GM12873 (cell line): ENCODE data around the gene TOGARAM2.

Experiments
- CTCF ChIP-seq: IDR thresholded peaks from 2 replicates; pipeline ENCODE4 v1.5.1; 2012; ENCODE audit warnings: low read depth, mild to moderate bottlenecking, moderate library complexity, low read length, control low read depth; ENCODE audit not compliant: insufficient read depth; ENCODE audit errors: missing control alignments

The TOGARAM2 gene

DNA sequence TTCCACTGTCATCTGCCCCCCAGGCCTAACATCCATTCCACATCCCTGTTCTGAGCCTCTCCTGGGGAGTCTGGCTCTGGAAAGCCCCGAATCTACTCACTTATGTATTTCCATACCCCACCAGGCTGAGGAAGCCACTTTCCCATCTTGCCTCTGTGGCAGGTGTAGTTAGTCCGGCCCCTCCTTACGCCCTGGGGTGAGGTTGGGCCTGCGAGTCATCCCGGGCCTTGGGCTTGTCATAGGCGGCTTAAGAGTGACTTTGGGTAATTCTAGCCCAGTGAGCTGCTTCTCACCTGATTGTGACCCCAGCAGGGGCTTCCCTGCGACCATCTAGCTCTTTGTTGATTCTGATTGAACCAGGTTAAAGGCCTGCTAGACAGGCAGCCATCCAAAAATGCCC, 72.1 kb downstream of the TOGARAM2 start:
- no peak for TF ChIP-seq CTCF

DNA sequence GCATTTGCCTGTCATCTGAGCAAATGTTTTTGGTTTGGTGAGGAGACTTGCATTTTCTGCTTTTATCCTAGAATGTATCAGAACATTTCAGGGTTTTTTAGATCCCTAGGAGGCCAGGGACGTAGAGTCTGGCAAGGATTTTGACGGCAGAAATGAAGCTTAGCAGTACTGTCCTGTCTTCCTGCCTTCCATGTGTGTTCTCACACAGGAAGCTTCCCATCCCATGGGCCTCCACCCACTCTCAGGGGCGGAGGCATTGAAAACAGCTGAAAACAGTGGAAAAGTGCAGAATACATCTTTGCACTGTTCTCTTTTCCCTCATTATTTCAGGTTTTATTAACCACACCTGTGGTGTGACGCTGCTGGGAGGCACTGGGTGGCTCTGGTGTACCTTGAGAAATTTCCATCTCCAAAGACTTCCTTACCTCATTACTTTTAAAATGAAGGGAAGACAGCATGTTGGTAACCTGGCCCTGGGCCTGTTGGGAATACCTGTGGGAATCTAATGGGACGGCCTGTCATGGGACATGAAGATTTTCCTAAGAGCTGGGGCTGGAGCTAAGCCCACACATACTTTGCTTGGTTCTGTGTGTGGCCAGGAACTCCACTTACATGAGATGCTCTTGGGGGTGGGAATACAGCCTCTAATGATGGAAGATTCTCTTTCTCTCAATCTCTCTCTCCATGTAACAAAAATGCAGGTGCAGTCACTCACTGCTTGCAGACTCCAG, 72.7 kb downstream of the TOGARAM2 start:
- peak; percentile 39 for TF ChIP-seq CTCF

- TF ChIP-seq CTCF, result no peak
Observed at GRCh38 chr2:29054430-29054829, 73.3 kb downstream of the TOGARAM2 start.

GRCh38 chr2:29055601-29056000, 74.5 kb downstream of the TOGARAM2 start:
- TF ChIP-seq CTCF, result no peak

GRCh38 chr2:29056452-29056851, 75.4 kb downstream of the TOGARAM2 start:
- TF ChIP-seq CTCF, result no peak

DNA sequence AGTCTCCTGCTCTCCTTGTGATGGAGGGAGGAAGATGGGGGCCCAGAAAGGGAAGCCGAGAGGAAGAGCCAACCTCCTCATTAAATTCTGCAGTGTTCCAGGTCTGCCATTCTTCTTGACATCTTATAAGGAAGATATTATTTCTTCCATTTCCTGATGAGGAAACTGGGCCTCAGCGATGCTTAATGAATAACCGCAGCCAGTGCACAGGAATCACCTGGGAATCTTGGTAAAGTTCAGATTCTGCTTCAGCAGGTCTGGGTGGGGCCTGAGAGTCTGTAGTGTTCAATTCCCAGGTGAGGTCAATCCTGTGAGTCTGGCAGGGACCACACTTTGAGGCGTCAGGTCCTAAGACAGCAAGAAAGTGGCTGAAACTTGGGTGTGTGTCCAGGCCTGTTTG, 75.9 kb downstream of the TOGARAM2 start:
- TF ChIP-seq CTCF, result no peak

GRCh38 chr2:29059624-29060023, 78.5 kb downstream of the TOGARAM2 start:
- TF ChIP-seq CTCF, result no peak

DNA sequence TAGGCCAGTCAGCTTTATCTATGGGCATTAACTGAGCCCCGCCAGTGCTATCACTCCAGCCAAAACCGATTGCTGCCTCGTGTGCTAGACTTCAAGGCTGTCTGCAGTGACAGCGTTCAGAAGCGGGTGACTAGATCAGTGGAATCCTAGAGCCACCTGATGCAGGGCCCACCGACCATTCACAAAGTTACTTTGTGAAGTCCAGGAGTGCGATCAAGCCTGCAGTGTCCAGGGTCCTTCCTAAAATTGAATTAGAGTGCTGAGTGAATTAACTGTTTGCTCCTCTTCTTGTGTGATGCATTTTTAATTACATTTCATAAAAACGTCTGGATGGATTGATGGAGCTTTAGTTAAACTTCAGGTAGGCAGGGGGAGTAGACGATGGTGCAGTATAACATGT, 79.3 kb downstream of the TOGARAM2 start:
- no peak for TF ChIP-seq CTCF
